Choroid plexus epithelial cell (primary cell): ENCODE measurements around the gene PKP2.

ENCODE experiments used
- DNase-seq: peaks from one replicate; pipeline ENCODE4 v3.0.0-alpha.2; 2010; ENCODE audit warnings: low read depth
- H3K4me3 ChIP-seq: 2 replicates; pipeline ENCODE4 v1.5.1; 2011; ENCODE audit warnings: low read depth, mild to moderate bottlenecking, control low read depth, low read length, moderate library complexity
- TF ChIP-seq, protein P1 (sequence below): conservative IDR thresholded peaks from 2 replicates; pipeline ENCODE4 v1.5.1; 2011; ENCODE audit warnings: low read depth, mild to moderate bottlenecking, control low read depth, inconsistent platforms, low read length, moderate library complexity

PKP2 gene

DNA sequence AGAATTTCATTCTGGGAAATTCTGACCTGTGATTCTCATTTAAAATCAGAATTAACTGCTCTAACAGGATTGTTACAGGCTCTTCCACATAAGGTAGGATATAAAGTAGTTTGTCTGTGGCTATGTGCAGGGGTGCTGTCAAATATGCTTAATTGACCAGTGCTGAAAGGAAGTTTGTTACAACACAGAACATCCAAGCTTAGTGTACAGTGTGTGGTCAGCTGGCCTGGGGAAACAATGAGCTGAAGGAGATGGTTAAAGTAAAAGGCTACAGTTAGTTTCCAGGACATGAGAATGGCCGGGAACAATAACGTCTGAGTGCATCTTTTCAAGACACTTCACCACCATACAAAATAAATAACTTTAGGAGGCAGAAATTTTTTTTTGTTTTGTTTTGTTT, 68.0 kb downstream of the PKP2 start:
- no peak for DNase-seq
- H3K4me3 ChIP-seq, result no peak overlapping the region
- TF ChIP-seq, protein P1, sequence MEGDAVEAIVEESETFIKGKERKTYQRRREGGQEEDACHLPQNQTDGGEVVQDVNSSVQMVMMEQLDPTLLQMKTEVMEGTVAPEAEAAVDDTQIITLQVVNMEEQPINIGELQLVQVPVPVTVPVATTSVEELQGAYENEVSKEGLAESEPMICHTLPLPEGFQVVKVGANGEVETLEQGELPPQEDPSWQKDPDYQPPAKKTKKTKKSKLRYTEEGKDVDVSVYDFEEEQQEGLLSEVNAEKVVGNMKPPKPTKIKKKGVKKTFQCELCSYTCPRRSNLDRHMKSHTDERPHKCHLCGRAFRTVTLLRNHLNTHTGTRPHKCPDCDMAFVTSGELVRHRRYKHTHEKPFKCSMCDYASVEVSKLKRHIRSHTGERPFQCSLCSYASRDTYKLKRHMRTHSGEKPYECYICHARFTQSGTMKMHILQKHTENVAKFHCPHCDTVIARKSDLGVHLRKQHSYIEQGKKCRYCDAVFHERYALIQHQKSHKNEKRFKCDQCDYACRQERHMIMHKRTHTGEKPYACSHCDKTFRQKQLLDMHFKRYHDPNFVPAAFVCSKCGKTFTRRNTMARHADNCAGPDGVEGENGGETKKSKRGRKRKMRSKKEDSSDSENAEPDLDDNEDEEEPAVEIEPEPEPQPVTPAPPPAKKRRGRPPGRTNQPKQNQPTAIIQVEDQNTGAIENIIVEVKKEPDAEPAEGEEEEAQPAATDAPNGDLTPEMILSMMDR, result no peak

DNA sequence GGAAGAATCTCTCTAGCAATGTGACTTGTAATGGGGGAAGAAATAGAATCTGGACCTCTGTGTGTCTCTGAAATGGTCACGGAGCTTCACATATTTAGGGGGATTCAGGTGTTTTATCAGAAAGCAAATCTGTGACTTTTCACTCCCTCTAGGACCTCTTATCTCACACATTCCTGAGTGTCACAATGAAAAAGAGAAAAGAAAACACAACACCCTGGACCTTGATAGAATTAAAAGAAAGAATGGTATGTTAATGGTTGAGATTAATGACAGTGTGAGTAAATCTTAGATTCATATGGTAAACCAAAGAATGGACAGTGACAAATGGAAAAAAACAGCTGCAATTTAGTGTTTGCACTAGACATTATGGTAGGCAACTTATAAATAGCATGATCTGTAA, 68.5 kb downstream of the PKP2 start:
- TF ChIP-seq, protein P1, result no peak
- no peak overlapping the region for H3K4me3 ChIP-seq
- no peak for DNase-seq

DNA sequence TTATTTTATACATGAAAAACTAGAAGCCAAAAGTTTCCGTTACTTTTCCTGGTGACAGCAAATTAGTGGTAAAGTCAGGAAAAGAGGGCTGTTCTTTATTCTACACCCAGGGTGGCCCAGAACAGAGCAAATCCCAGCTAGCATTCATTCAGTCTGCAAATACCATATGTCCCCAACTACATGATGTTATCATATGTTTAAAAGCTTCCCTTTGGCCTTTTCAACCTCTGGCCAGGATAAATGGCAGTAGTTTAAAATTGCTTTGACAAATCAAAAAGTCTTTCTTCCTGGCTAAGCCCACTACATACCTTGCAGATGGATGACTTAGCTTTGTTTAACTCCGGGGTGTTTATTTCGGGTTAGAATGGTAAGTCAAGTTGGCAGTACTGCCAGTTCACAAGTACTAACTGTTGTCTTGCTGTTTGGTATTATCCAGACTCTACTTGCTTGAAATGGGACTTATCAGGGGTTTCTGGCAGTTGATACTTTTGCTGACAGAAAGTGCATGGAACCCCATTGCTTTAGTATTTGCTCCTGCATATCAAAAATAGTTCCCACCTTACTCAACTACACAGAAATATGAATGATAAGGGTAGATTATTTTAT, 69.7 kb downstream of the PKP2 start:
- DNase-seq, result peak; percentile 17
- no peak overlapping the region for H3K4me3 ChIP-seq
- TF ChIP-seq, protein P1, result no peak

DNA sequence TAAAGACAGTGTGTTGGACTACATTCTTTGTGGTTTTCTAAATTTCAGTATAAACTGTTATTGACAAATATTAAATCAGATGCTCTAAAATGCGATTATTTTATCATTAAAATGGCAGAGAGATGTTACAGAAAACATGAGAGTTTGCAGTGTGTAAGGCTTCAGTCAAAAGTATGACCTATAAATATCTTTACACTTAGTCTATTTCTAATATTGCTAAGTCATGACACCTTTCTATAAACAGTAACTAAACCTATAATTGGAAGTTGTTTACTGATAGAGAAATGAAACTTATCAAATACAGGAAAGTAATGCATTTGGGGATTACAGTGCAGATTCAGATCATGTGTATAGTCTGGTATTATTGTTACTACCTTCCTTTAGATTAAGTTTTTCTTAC, 72.0 kb downstream of the PKP2 start:
- TF ChIP-seq, protein P1, result no peak
- H3K4me3 ChIP-seq, result no peak overlapping the region
- DNase-seq, result no peak

DNA sequence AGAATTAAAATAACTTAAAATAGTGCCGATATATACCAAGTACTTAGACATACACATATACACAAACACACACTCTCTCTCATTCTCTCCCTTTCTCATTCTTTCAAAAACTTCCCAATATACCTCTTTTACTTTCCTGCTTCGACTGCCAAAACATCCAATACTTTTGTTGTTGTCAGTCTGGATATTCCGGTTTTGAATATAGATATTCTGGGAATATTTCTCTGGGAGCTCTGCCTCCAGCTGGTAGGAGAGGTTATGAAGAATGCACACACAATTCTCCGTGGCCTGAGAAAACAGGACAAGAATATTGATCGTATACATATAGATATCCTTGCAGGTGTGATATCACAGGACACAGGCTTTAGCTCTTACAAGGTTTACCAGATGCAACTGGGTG, 74.2 kb downstream of the PKP2 start:
- TF ChIP-seq, protein P1, result no peak
- no peak for DNase-seq
- H3K4me3 ChIP-seq, result no peak overlapping the region

DNA sequence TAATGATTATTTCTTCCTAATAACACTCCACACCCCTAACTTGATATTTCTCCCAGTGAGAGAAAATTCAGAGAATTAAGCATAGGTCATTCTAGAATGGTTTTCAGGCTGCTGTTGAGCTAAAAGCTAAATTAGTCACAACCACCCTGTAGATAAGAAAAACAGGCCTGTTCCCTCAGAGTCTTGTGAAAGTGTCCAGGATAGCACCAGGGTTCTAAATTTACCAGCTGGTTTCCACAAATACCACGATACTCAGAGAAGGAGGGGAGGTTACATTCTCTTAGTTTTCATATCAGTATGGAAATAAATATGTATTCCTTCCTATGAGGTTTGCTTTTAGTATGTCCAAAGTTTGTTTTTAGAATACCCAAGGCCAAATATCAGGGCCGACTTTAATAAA, 74.9 kb downstream of the PKP2 start:
- H3K4me3 ChIP-seq, result no peak overlapping the region
- peak; percentile 71 for DNase-seq
- TF ChIP-seq, protein P1, result no peak

DNA sequence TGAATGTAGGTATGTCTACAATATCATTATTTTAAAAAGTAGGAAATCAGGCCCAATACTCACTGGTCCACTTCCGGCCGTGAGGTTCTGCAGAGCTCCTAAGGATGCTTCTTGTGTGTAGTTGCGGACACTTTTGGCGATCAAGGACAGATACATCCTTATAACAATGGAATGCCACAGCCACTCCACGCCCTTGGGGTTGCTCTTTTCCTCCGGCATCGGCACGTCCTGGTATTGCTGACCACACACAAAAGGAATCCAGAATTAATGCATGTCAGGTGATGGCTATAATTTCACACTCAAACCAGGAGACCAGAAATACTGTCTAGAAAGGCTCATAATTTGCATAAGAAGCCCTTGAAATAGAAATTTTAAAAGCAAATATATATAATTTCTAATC, 75.3 kb downstream of the PKP2 start:
- TF ChIP-seq, protein P1, result no peak
- DNase-seq, result peak; percentile 55
- no peak overlapping the region for H3K4me3 ChIP-seq
